ENCODE measurements around the gene IL9R.

DNA sequence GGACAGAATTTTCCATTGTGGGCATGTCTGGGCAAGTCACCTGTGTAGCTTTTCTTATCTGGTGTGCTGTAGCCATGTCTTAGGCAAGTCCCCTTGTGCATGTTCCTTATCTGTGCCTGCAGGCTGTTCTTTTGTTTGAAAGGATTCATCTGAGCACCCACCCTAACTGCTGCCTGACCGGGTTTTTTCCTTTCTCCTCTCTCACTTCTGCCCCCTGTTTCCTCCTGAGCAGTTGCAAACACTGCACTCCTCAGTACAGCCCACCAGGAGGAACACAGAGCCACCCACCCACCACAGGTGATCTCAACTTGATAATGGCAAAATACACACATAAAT lies 29.2 kb upstream of the IL9R start:
- TF ChIP-seq POLR2A (IDR thresholded peaks at IDR 0.05) (no peak), CTCF (IDR thresholded peaks at IDR 0.05) (no peak)
